H1 (cell line): ENCODE data around the gene TSPEAR. TPM values are rescaled to one million over a fixed set of nuclear protein-coding genes. Genes with fewer than 3 reads are reported as not detected.

ENCODE experiments used
- CHD2 ChIP-seq: IDR thresholded peaks from 2 replicates; pipeline ENCODE4 v1.6.1; 2012; ENCODE audit warnings: low read length, improper control_type of control experiment
- EGR1 ChIP-seq: IDR thresholded peaks from 2 replicates; pipeline ENCODE4 v1.6.1; 2011; ENCODE audit warnings: low read depth, low read length, borderline replicate concordance
- MAFK ChIP-seq: IDR thresholded peaks from 2 replicates; pipeline ENCODE4 v1.6.1; 2012; ENCODE audit warnings: low read depth, mild to moderate bottlenecking, improper control_type of control experiment, low read length
- RAD21 ChIP-seq, 2 experiments: IDR thresholded peaks in 1 of 2; conservative IDR thresholded peaks in 1 of 2; 2 replicates each; pipeline ENCODE4 v1.6.1; 2011; ENCODE audit warnings: low read depth in 2 of 2, low read length in 2 of 2, improper control_type of control experiment in 1 of 2, inconsistent platforms in 1 of 2, mild to moderate bottlenecking in 1 of 2, moderate library complexity in 1 of 2
- SRF ChIP-seq: IDR thresholded peaks from 2 replicates; pipeline ENCODE4 v1.6.1; 2011; ENCODE audit warnings: mild to moderate bottlenecking, low read depth, low read length, moderate library complexity
- TAF7 ChIP-seq: optimal IDR thresholded peaks from 2 replicates; pipeline ENCODE3; 2011; ENCODE audit warnings: low read depth, mild to moderate bottlenecking, inconsistent platforms, low read length, moderate library complexity, borderline replicate concordance
- polyA plus RNA-seq, 7 experiments: library from polyadenylated mRNA; depleted of rRNA in 3 of 7; stranded (reverse) in 5 of 7; unstranded in 2 of 7; fragments of >200 nt in 5 of 7; fragments of 200-250 nt in 2 of 7; gene quantifications; 1 replicate in 5 of 7; 2 replicates in 1 of 7; 4 replicates in 1 of 7; pipeline versions ENCODE4 v1.2.1 to v1.2.3, GENCODE V29; 2011 to 2013; ENCODE audit warnings: missing spikeins in 2 of 7, mixed read lengths in 2 of 7
- total RNA-seq: library from RNA; stranded (reverse); fragmentation: NEBNext Ultra II Directional; extraction: Animal tissue kit (Norgen Biotek cat#: 25700); gene quantifications from 2 replicates; pipeline ENCODE4 v1.2.1, GENCODE V29; 2021

The TSPEAR gene
- total and polyA plus RNA-seq, 2 of the 8 experiments (the other 6 are each of a cell fraction or from before 2014, with no cell fraction given) = 0.58 to 0.89 TPM

DNA sequence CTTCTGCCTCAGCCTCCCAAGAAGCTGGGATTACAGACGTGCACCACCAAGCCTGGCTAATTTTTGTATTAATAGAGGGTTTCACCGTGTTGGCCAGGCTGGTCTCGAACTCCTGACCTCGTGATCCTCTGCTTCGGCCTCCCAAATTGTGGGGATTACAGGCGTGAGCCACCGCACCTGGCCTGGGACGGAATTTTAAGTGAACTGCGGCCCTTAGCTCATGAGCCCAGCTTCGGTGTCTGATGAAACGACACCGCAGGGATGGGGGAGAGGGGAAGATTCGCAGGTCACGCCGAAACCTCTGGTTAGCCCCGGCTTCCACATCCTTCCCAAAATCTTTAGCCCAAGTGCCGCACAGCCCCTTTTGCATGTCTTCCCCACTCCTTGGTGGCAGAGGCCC lies 217.0 kb downstream of the TSPEAR start (continued):
- TF ChIP-seq RAD21 (IDR thresholded peaks at IDR 0.05 in 1 of 2, conservative IDR thresholded peaks at IDR 0.05 in 1 of 2; ENCODE audit: low read depth in 2 of 2, low read length in 2 of 2) = no peak
- no peak for TF ChIP-seq MAFK
- no peak for TF ChIP-seq TAF7
- TF ChIP-seq CHD2 = no peak
- no peak for TF ChIP-seq EGR1
- no peak for TF ChIP-seq SRF
